ENCODE results near the gene KDELR3. TPM values are rescaled to one million over a fixed set of nuclear protein-coding genes. Genes with fewer than 3 reads are reported as not detected.
A peak's percentile ranks its signal among the peaks of the same experiment; 100 is the strongest.

Gene KDELR3
- total and polyA plus RNA-seq, 4 donors, result 4.4 to 16.4 (median 8.8) TPM

DNA sequence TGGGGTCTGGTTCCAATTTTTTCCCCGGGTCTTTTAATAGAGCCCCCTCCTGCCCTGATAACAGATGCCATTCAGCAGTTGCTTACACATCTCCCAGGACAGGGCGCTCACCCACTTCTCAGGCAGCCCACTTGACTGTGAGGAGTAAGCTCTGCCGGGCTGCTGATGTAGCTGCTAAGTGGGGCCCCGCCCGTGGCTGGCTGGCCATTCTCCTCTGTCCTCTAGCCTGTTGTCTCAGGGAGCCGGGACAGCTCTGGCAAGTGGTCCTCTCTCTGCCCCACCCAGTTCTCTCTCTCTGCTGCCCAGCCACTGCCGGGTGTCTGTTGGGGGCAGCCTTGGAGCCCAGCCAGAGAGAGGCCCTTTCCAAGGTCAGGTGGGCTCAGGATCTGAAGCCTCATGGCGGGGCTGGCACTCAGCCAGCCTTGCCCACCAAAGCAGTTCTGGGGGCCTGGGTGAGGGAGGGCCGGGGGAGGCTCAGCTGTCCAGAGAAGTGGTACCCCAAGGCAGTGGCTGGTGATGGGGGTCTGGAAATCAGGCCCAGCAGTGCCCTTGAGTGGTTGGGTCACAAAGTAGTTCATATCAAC, 21.8 kb upstream of the KDELR3 start:
- H3K4me1 ChIP-seq (ENCODE audit: control insufficient read depth in 5 of 5, insufficient read depth in 5 of 5, low read length in 5 of 5), result peaks cover 0 to 3% (median 0%) of the 10 kb centered on the region in 5 donors
- 52 to 73% methylated on average over 9 of the region's 9 CpGs for WGBS, 2 donors
- no peak for ATAC-seq (ENCODE audit: insufficient read depth, low FRiP score)

DNA sequence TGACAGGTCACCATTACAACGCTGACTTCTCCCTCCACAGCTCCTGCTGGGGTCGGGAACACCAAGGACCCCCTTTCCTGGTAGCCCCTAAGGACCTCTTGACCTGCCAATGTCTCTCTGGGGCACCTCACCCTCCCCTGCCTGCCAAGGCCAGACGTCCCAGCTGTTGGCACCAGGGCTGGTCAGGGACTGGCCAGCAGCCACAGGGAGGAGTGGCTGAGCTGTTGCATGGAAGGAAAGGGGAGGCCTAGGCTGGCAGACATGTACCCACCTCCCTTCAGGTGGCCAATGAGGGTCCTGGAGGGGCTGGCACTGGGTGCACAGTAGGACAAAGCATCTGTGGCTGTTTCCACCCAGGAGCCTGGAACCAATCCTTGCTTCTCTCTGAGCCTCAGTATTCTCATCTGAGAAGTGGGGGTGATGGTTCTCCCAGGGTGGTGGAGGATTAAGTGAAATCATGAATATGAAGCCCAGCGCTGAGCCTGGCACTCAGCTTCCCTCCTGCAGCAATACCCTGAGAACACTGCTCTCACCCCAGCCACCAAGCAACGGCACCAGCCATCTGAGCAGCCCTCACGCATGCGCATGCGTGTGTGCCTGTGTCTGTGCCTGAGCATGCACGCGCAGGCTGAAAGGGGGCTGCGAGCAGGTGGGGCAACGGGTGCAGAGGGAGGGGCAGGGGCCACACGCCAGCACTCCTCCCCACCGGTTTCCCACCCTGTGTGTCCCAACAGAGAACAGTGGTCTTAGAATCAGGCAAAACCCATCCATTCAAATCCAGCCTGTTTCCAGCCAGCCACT, 18.8 kb upstream of the KDELR3 start:
- H3K27ac ChIP-seq (ENCODE audit: low read depth in 1 of 2, low read length in 1 of 2), result peak overlapping the region in 1 of 2 donors; percentile 84
- no peak for DNase-seq
- no peaks in the 10 kb centered on the region for H3K36me3 ChIP-seq (ENCODE audit: control insufficient read depth in 4 of 4, insufficient read depth in 4 of 4, low read length in 4 of 4)
- H3K9ac ChIP-seq (ENCODE audit: insufficient read depth in 1 of 2, low read length in 2 of 2), result no peak overlapping the region
- no peak for ATAC-seq (ENCODE audit: insufficient read depth, low FRiP score)
- H3K27me3 ChIP-seq (ENCODE audit: control insufficient read depth in 3 of 3, insufficient read depth in 3 of 3, low read length in 2 of 3), result peaks cover 0 to 42% (median 18%) of the 10 kb centered on the region in 3 donors
- no peak overlapping the region for H3K4me3 ChIP-seq
- H3K9me3 ChIP-seq (ENCODE audit: control insufficient read depth in 4 of 4, insufficient read depth in 3 of 4, low read length in 3 of 4), result no peaks in the 10 kb centered on the region
- 77 to 82% methylated on average over 14 of the region's 14 CpGs for WGBS, 2 donors
- H3K4me1 ChIP-seq (ENCODE audit: control insufficient read depth in 5 of 5, insufficient read depth in 5 of 5, low read length in 5 of 5), result peaks cover 0 to 3% (median 0%) of the 10 kb centered on the region in 5 donors
- TF ChIP-seq, protein P1, sequence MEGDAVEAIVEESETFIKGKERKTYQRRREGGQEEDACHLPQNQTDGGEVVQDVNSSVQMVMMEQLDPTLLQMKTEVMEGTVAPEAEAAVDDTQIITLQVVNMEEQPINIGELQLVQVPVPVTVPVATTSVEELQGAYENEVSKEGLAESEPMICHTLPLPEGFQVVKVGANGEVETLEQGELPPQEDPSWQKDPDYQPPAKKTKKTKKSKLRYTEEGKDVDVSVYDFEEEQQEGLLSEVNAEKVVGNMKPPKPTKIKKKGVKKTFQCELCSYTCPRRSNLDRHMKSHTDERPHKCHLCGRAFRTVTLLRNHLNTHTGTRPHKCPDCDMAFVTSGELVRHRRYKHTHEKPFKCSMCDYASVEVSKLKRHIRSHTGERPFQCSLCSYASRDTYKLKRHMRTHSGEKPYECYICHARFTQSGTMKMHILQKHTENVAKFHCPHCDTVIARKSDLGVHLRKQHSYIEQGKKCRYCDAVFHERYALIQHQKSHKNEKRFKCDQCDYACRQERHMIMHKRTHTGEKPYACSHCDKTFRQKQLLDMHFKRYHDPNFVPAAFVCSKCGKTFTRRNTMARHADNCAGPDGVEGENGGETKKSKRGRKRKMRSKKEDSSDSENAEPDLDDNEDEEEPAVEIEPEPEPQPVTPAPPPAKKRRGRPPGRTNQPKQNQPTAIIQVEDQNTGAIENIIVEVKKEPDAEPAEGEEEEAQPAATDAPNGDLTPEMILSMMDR (IDR thresholded peaks at IDR 0.05; ENCODE audit: control extremely low read depth, extremely low read depth), result no peak

More for the DNA sequence above, 21.8 kb upstream of the KDELR3 start:
- H3K36me3 ChIP-seq (ENCODE audit: control insufficient read depth in 4 of 4, insufficient read depth in 4 of 4, low read length in 4 of 4), result no peaks in the 10 kb centered on the region
- H3K9me3 ChIP-seq (ENCODE audit: control insufficient read depth in 4 of 4, insufficient read depth in 3 of 4, low read length in 3 of 4), result no peaks in the 10 kb centered on the region
- H3K27me3 ChIP-seq (ENCODE audit: control insufficient read depth in 3 of 3, insufficient read depth in 3 of 3, low read length in 2 of 3), result peaks cover 0 to 28% (median 0%) of the 10 kb centered on the region in 3 donors
- TF ChIP-seq, protein P1 (IDR thresholded peaks at IDR 0.05; ENCODE audit: control extremely low read depth, extremely low read depth), result no peak
- H3K4me3 ChIP-seq, result no peak overlapping the region
- no peak overlapping the region for H3K9ac ChIP-seq (ENCODE audit: insufficient read depth in 1 of 2, low read length in 2 of 2)
- H3K27ac ChIP-seq (ENCODE audit: low read depth in 1 of 2, low read length in 1 of 2), result peak overlapping the region in 1 of 2 donors; percentile 30
- no peak for DNase-seq

DNA sequence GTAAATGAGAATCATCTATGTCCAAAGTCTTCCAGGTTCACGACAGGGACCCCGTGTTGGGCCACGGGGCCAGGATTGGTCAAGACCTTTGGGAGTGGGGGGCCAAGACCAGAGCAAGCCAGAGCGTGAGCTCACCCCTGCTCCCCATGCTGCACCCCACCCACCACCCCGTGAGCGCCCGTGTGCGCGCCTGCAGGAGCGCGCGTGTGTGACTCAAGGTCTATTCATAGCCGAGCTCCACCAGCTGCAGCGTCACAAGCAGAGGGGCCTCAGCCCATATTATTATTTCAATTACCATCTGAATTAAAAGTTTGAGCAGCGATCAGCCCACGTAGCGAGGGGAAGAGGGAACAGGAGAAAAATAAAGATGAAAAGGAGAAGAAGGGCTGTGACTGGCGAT, 18.1 kb upstream of the KDELR3 start:
- peaks cover 0 to 3% (median 0%) of the 10 kb centered on the region in 4 donors for H3K9me3 ChIP-seq (ENCODE audit: control insufficient read depth in 4 of 4, insufficient read depth in 3 of 4, low read length in 3 of 4)
- ATAC-seq (ENCODE audit: insufficient read depth, low FRiP score) (no peak), DNase-seq (no peak)
- TF ChIP-seq, protein P1 (IDR thresholded peaks at IDR 0.05; ENCODE audit: control extremely low read depth, extremely low read depth), result no peak
- H3K27me3 ChIP-seq (ENCODE audit: control insufficient read depth in 3 of 3, insufficient read depth in 3 of 3, low read length in 2 of 3), result peaks cover 0 to 42% (median 22%) of the 10 kb centered on the region in 3 donors
- H3K27ac ChIP-seq (ENCODE audit: low read depth in 1 of 2, low read length in 1 of 2), result peak overlapping the region in 1 of 2 donors; percentile 84
- H3K4me1 ChIP-seq (ENCODE audit: control insufficient read depth in 5 of 5, insufficient read depth in 5 of 5, low read length in 5 of 5), result peaks cover 0 to 5% (median 0%) of the 10 kb centered on the region in 5 donors
- no peak overlapping the region for H3K9ac ChIP-seq (ENCODE audit: insufficient read depth in 1 of 2, low read length in 2 of 2)
- no peaks in the 10 kb centered on the region for H3K36me3 ChIP-seq (ENCODE audit: control insufficient read depth in 4 of 4, insufficient read depth in 4 of 4, low read length in 4 of 4)
- WGBS, 2 donors, result 76 to 78% methylated on average over 18 of the region's 18 CpGs
- H3K4me3 ChIP-seq, result no peak overlapping the region

All from lung (tissue), 12 donors.